Mesothelial cell of epicardium (in vitro differentiated cells): ENCODE results near the gene KRTCAP2. TPM values are rescaled to one million over a fixed set of nuclear protein-coding genes. Genes with fewer than 3 reads are reported as not detected.

Experiments
- DNase-seq, 2 experiments: peaks; one replicate each; pipeline ENCODE4 v3.0.0; 2021; ENCODE audit warnings: low spot score in 2 of 2; ENCODE audit not compliant: unreplicated experiment in 2 of 2
- H3K27ac Mint-ChIP-seq: 2 replicates; pipeline ENCODE4 v1.8.0; 2021; ENCODE audit warnings: mixed read lengths
- H3K27me3 Mint-ChIP-seq: 2 replicates; pipeline ENCODE4 v1.8.0; 2021; ENCODE audit warnings: low read depth, mixed read lengths
- H3K36me3 Mint-ChIP-seq: 2 replicates; pipeline ENCODE4 v1.8.0; 2021; ENCODE audit warnings: mixed read lengths
- H3K4me1 Mint-ChIP-seq: 2 replicates; pipeline ENCODE4 v1.8.0; 2021; ENCODE audit warnings: mixed read lengths
- H3K4me3 Mint-ChIP-seq: 2 replicates; pipeline ENCODE4 v1.8.0; 2021; ENCODE audit warnings: mild to moderate bottlenecking, moderate library complexity, mixed read lengths
- H3K9me3 Mint-ChIP-seq: 2 replicates; pipeline ENCODE4 v1.8.0; 2021; ENCODE audit warnings: mixed read lengths
- CTCF ChIP-seq: fragments of 200-600 bp; sonication (generic); IDR thresholded peaks from one replicate; pipeline ENCODE4 v1.5.0; 2021; ENCODE audit warnings: antibody characterized with exemption; ENCODE audit not compliant: unreplicated experiment
- total RNA-seq: library from RNA; stranded (reverse); gene quantifications from 3 replicates; pipeline ENCODE4 v1.2.1, GENCODE V29; 2021

The KRTCAP2 gene
- total RNA-seq, 1 donor from 2014 or later, result 120 TPM

- H3K4me1 Mint-ChIP-seq, result peaks cover 34% of the 10 kb centered on the region
- DNase-seq, result peak; percentile 71 to 88
- peaks cover 8% of the 10 kb centered on the region for H3K27me3 Mint-ChIP-seq
- H3K27ac Mint-ChIP-seq, result peak within 1 kb of the TSS; percentile 95
- TF ChIP-seq CTCF, result no peak
- H3K9me3 Mint-ChIP-seq, result no peaks in the 10 kb centered on the region
- H3K4me3 Mint-ChIP-seq, result peak within 1 kb of the TSS; percentile 90
- peaks cover 3% of the 10 kb centered on the region for H3K36me3 Mint-ChIP-seq
These were observed 33.0 kb downstream of the KRTCAP2 start, which contains the start of gene DPM3 for GRCh38 chr1:155139895-155140629. TSS of gene DPM3 (minus strand) at chr1:155140531. CDS start at chr1:155140240, 291 bp downstream.

- DNase-seq, result no peak
- H3K9me3 Mint-ChIP-seq, result no peaks in the 10 kb centered on the region
- H3K4me1 Mint-ChIP-seq, result peaks cover 45% of the 10 kb centered on the region
- H3K27ac Mint-ChIP-seq, result peak overlapping the region; percentile 99
- TF ChIP-seq CTCF, result no peak
- H3K4me3 Mint-ChIP-seq, result peak overlapping the region; percentile 90
- peaks cover 3% of the 10 kb centered on the region for H3K27me3 Mint-ChIP-seq
- peaks cover 14% of the 10 kb centered on the region for H3K36me3 Mint-ChIP-seq
These were observed 35.8 kb downstream of the KRTCAP2 start for GRCh38 chr1:155137154-155137949.

GRCh38 chr1:155136748-155137147, 36.4 kb downstream of the KRTCAP2 start:
- Mint-ChIP-seq H3K27me3 (peaks cover 3% of the 10 kb centered on the region), H3K4me1 (peaks cover 47% of the 10 kb centered on the region), H3K9me3 (no peaks in the 10 kb centered on the region), H3K36me3 (peaks cover 16% of the 10 kb centered on the region), H3K4me3 (peak overlapping the region; percentile 90), H3K27ac (peak overlapping the region; percentile 99)
- DNase-seq, result no peak
- no peak for TF ChIP-seq CTCF

- peak within 1 kb of the TSS; percentile 99 for H3K27ac Mint-ChIP-seq
- no peaks in the 10 kb centered on the region for H3K9me3 Mint-ChIP-seq
- H3K27me3 Mint-ChIP-seq, result peaks cover 1% of the 10 kb centered on the region
- H3K4me3 Mint-ChIP-seq, result peak within 1 kb of the TSS; percentile 90
- no peak for TF ChIP-seq CTCF
- H3K4me1 Mint-ChIP-seq, result peaks cover 57% of the 10 kb centered on the region
- H3K36me3 Mint-ChIP-seq, result peaks cover 25% of the 10 kb centered on the region
- peak; percentile 97 to 98 for DNase-seq
These were observed 37.6 kb downstream of the KRTCAP2 start, which contains the start of gene SLC50A1 for GRCh38 chr1:155135415-155136028. TSS of gene SLC50A1 (plus strand) at chr1:155135852. CDS start at chr1:155135912, 60 bp downstream.

DNA sequence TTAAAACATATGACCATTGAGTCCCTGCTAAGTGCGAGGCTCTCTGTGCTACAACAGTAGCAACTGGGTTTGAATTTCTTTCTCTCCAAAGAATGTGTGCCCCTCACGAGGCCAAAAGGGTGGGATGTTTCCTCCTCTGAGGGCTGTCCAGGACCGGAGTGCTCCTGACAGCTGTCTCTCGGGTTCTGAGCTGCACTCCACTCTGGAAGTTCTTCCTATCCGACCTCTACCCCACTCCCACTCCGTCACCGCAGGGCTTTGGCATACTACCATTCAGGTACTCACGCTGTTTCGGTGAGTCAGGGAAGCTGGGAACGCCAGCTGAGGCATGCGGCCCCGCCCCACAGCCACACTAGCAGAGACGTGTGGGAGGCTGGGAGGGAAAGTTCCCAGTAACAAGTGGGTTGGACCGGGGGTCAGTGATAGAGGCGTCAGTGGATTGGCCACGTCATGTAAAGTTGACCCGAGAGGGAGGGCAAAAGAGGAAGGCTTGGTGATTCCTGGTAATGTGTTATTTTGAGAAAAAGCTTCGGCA, 38.2 kb downstream of the KRTCAP2 start:
- no peak for TF ChIP-seq CTCF

More for the DNA sequence above, 38.2 kb downstream of the KRTCAP2 start:
- Mint-ChIP-seq H3K9me3 (no peaks in the 10 kb centered on the region), H3K36me3 (peaks cover 25% of the 10 kb centered on the region), H3K27me3 (no peaks in the 10 kb centered on the region), H3K4me3 (peak overlapping the region; percentile 90), H3K4me1 (peaks cover 58% of the 10 kb centered on the region), H3K27ac (peak overlapping the region; percentile 99)
- peak in 1 of 2 experiments; percentile 75 for DNase-seq
